GM12891 (cell line): Measurements from ENCODE around the gene EFTUD2.

Experiments
- POLR2A ChIP-seq: IDR thresholded peaks from 2 replicates; pipeline ENCODE4 v1.6.1; 2011; ENCODE audit warnings: low read depth, low read length, control low read depth
- POLR2AphosphoS5 ChIP-seq: IDR thresholded peaks from 2 replicates; pipeline ENCODE4 v1.6.1; 2011; ENCODE audit warnings: low read depth, low read length, control low read depth
- POU2F2 ChIP-seq: IDR thresholded peaks from 2 replicates; pipeline ENCODE4 v1.6.1; 2011; ENCODE audit warnings: low read depth, mild to moderate bottlenecking, control low read depth, low read length, moderate library complexity
- TAF1 ChIP-seq: IDR thresholded peaks from 2 replicates; pipeline ENCODE4 v1.6.1; 2011; ENCODE audit warnings: low read depth, low read length, control low read depth

- TF ChIP-seq POLR2AphosphoS5: no peak
- no peak for TF ChIP-seq TAF1
- no peak for TF ChIP-seq POLR2A
- no peak for TF ChIP-seq POU2F2
Observed at GRCh38 chr17:44840274-44840673, 59.0 kb downstream of the EFTUD2 start.
